Activated T-helper 1 cell treated with anti-CD3 and anti-CD28 coated beads, Interleukin-12 subunit alpha, Interleukin-12 subunit beta, Interleukin-2, Interleukin-4 antibody, amounts not matched to agents 30 ng/mL and 10 ng/mL and 1 ng/mL, durations not matched to agents 14 hours and 24 hours and 36 hours (primary cell): Measurements from ENCODE around the gene HNRNPM. TPM values are rescaled to one million over a fixed set of nuclear protein-coding genes. Genes with fewer than 3 reads are reported as not detected.

Source experiments
- DNase-seq: peaks from one replicate; pipeline ENCODE4 v3.0.0; 2021; ENCODE audit warnings: low spot score
- H3K27ac Mint-ChIP-seq: one replicate; pipeline ENCODE4 v1.8.0; 2021; ENCODE audit warnings: mild to moderate bottlenecking, mixed read lengths
- H3K27me3 Mint-ChIP-seq: one replicate; pipeline ENCODE4 v1.8.0; 2022; ENCODE audit warnings: mild to moderate bottlenecking, moderate library complexity, mixed read lengths; ENCODE audit not compliant: insufficient read depth
- H3K36me3 Mint-ChIP-seq: one replicate; pipeline ENCODE4 v1.8.0; 2021; ENCODE audit warnings: low read depth, mixed read lengths
- H3K4me1 Mint-ChIP-seq: one replicate; pipeline ENCODE4 v1.8.0; 2021; ENCODE audit warnings: low read depth, mixed read lengths
- H3K4me3 Mint-ChIP-seq: one replicate; pipeline ENCODE4 v1.8.0; 2021; ENCODE audit warnings: mild to moderate bottlenecking, moderate library complexity, mixed read lengths
- H3K9me3 Mint-ChIP-seq: one replicate; pipeline ENCODE4 v1.8.0; 2021; ENCODE audit warnings: mixed read lengths
- intact Hi-C: fragments of 100-400 bp; cut with micrococcal nuclease; formaldehyde crosslinking; loops from one replicate; pipeline ENCODE4 v1.15.1; 2024
- total RNA-seq: library from RNA; stranded (reverse); gene quantifications from 2 replicates; pipeline ENCODE4 v1.2.3, GENCODE V29; 2022

HNRNPM gene
- total RNA-seq, 1 donor from 2014 or later = 323 TPM

GRCh38 chr19:8457209-8457608, 12.4 kb downstream of the HNRNPM start:
- no peak overlapping the region for H3K27ac Mint-ChIP-seq
- H3K36me3 Mint-ChIP-seq = peaks cover 40% of the 10 kb centered on the region
- intact Hi-C loops = no loop called here
- H3K9me3 Mint-ChIP-seq = no peaks in the 10 kb centered on the region
- DNase-seq = no peak
- H3K4me1 Mint-ChIP-seq = peaks cover 71% of the 10 kb centered on the region
- H3K4me3 Mint-ChIP-seq = no peak overlapping the region
- H3K27me3 Mint-ChIP-seq = no peaks in the 10 kb centered on the region

DNA sequence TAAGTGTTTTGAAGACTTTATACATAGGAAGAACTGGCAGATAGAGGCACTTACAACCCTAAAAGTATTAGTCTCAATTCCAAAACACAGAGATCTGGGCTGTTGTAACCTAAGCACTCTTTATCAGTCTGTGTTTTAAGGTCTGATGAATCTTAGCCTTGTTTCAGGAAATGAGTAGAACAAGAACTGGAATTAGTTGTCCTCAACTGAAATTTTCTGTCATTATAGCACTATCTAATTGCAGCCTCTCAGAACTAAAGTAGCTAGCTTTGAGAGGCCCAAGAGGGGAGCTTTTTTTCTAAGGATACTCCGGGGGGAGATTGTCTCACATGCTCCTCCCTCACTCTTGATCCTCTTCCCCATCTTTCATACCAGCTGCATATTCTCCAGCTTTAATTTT, 13.1 kb downstream of the HNRNPM start:
- intact Hi-C loops = no loop called here
- H3K9me3 Mint-ChIP-seq = no peaks in the 10 kb centered on the region
- no peak for DNase-seq
- no peak overlapping the region for H3K4me3 Mint-ChIP-seq
- H3K36me3 Mint-ChIP-seq = peaks cover 41% of the 10 kb centered on the region
- H3K27me3 Mint-ChIP-seq = no peaks in the 10 kb centered on the region
- H3K27ac Mint-ChIP-seq = no peak overlapping the region
- H3K4me1 Mint-ChIP-seq = peaks cover 66% of the 10 kb centered on the region

DNA sequence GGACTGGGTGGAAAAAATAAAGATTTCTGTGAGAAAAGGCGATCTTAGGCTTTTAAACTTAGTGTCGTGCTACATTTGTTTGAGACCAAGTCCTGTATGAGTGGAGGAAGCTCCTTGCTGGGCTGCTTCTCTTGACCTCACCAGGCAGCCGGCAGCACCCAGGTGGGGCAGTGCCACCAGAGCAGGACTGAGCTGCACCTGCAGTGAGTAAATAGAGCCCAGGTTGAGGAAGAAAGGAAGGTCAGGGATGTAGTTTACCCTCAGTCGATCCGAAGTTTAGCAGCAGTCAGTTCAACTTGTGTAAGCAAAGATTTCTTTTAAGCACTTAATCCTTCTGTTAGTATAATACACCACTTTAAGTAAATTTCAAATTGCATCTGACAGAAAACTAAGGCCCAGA, 13.6 kb downstream of the HNRNPM start:
- Mint-ChIP-seq H3K27ac (no peak overlapping the region), H3K27me3 (no peaks in the 10 kb centered on the region), H3K4me3 (no peak overlapping the region), H3K4me1 (peaks cover 66% of the 10 kb centered on the region), H3K36me3 (peaks cover 44% of the 10 kb centered on the region), H3K9me3 (no peaks in the 10 kb centered on the region)
- intact Hi-C loops = no loop called here
- DNase-seq = no peak

DNA sequence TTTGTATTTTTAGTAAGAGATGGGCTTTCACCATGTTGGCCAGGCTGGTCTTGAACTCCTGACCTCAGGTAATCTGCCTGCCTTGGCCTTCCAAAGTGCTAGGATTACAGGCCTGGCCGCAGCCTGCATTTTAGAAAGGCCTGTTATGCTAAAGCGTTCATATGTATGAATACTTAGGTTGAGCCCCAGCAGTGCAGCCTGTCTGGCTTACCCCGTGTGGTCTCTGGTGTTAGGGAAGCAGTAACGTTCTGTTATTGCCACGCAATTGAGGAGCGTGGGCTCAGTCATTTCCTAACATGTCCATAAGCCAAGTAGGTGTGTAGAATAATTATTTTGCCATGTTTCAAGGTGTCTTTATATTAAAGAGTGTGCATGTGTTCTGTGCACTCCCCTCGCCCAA, 14.3 kb downstream of the HNRNPM start:
- H3K36me3 Mint-ChIP-seq = peaks cover 44% of the 10 kb centered on the region
- H3K4me1 Mint-ChIP-seq = peaks cover 60% of the 10 kb centered on the region
- H3K27ac Mint-ChIP-seq = peak overlapping the region; percentile 6
- no peak overlapping the region for H3K4me3 Mint-ChIP-seq
- intact Hi-C loops = no loop called here
- no peaks in the 10 kb centered on the region for H3K27me3 Mint-ChIP-seq
- DNase-seq = no peak
- no peaks in the 10 kb centered on the region for H3K9me3 Mint-ChIP-seq

GRCh38 chr19:8459520-8460270, 14.9 kb downstream of the HNRNPM start:
- H3K9me3 Mint-ChIP-seq = no peaks in the 10 kb centered on the region
- peaks cover 54% of the 10 kb centered on the region for H3K4me1 Mint-ChIP-seq
- intact Hi-C loops = no loop called here
- no peaks in the 10 kb centered on the region for H3K27me3 Mint-ChIP-seq
- no peak overlapping the region for H3K4me3 Mint-ChIP-seq
- DNase-seq = no peak
- H3K27ac Mint-ChIP-seq = peak overlapping the region; percentile 83
- peaks cover 46% of the 10 kb centered on the region for H3K36me3 Mint-ChIP-seq

GRCh38 chr19:8460516-8461298, 15.9 kb downstream of the HNRNPM start:
- H3K27ac Mint-ChIP-seq = no peak overlapping the region
- peaks cover 52% of the 10 kb centered on the region for H3K36me3 Mint-ChIP-seq
- H3K9me3 Mint-ChIP-seq = no peaks in the 10 kb centered on the region
- no peak for DNase-seq
- H3K4me1 Mint-ChIP-seq = peaks cover 45% of the 10 kb centered on the region
- H3K27me3 Mint-ChIP-seq = no peaks in the 10 kb centered on the region
- intact Hi-C loops = no loop called here
- H3K4me3 Mint-ChIP-seq = no peak overlapping the region

DNA sequence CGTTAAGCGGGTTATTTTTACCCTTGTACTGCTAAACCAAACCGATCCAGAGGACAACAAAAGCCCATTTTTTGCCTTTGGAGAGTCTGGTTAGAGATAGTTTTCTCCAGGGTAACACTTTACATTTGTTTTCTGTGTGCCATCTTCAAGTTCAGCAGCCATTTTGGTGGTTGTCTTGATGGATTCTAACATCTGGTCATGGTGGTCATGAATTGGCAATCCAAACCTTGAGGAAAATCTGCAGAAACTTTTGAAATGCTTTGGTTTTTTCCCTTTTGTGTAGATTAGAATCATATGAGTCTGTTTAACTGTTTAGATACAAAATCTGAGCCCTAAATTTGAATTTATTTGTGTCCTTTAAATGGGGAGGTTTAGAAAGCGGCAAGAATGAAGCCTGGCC, 16.6 kb downstream of the HNRNPM start:
- intact Hi-C loops = no loop called here
- H3K4me3 Mint-ChIP-seq = no peak overlapping the region
- H3K4me1 Mint-ChIP-seq = peaks cover 39% of the 10 kb centered on the region
- H3K27ac Mint-ChIP-seq = no peak overlapping the region
- H3K9me3 Mint-ChIP-seq = no peaks in the 10 kb centered on the region
- no peaks in the 10 kb centered on the region for H3K27me3 Mint-ChIP-seq
- DNase-seq = no peak
- peaks cover 51% of the 10 kb centered on the region for H3K36me3 Mint-ChIP-seq

GRCh38 chr19:8461891-8462290, 17.1 kb downstream of the HNRNPM start:
- Mint-ChIP-seq H3K9me3 (no peaks in the 10 kb centered on the region), H3K4me1 (peaks cover 34% of the 10 kb centered on the region)
- intact Hi-C loops = no loop called here

GRCh38 chr19:8462571-8462970, 17.8 kb downstream of the HNRNPM start:
- intact Hi-C loops = no loop called here
- H3K4me1 Mint-ChIP-seq = peaks cover 34% of the 10 kb centered on the region
- H3K9me3 Mint-ChIP-seq = no peaks in the 10 kb centered on the region
- peaks cover 53% of the 10 kb centered on the region for H3K36me3 Mint-ChIP-seq
- H3K27ac Mint-ChIP-seq = no peak overlapping the region
- no peak overlapping the region for H3K4me3 Mint-ChIP-seq
- DNase-seq = no peak
- H3K27me3 Mint-ChIP-seq = no peaks in the 10 kb centered on the region

More at GRCh38 chr19:8461891-8462290, 17.1 kb downstream of the HNRNPM start:
- DNase-seq = no peak
- Mint-ChIP-seq H3K27me3 (no peaks in the 10 kb centered on the region), H3K4me3 (no peak overlapping the region), H3K27ac (no peak overlapping the region), H3K36me3 (peaks cover 50% of the 10 kb centered on the region)

DNA sequence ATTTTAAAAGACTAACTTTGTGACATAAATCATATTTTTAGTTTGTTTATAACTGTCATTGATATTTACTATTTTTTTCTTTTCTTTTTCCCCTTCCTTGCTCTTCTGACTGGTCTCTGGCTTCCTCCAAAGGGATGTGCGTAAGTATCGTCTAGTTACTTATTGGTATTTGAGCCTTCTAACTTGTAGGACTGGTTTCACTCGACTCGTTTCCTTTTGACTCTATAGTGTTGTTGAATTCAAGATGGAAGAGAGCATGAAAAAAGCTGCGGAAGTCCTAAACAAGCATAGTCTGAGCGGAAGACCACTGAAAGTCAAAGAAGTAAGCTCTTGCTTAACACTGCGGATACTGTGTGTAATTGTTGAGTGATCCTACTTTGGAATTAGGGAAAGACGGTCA, 18.6 kb downstream of the HNRNPM start:
- Mint-ChIP-seq H3K27me3 (no peaks in the 10 kb centered on the region), H3K9me3 (no peaks in the 10 kb centered on the region), H3K4me3 (no peak overlapping the region), H3K36me3 (peaks cover 55% of the 10 kb centered on the region), H3K27ac (no peak overlapping the region), H3K4me1 (peaks cover 30% of the 10 kb centered on the region)
- no peak for DNase-seq
- intact Hi-C loops = no loop called here

- Mint-ChIP-seq H3K4me1 (peaks cover 22% of the 10 kb centered on the region), H3K9me3 (no peaks in the 10 kb centered on the region), H3K27me3 (no peaks in the 10 kb centered on the region), H3K4me3 (no peak overlapping the region), H3K36me3 (peaks cover 70% of the 10 kb centered on the region), H3K27ac (no peak overlapping the region)
- intact Hi-C loops = no loop called here
- DNase-seq = no peak
Observed at GRCh38 chr19:8466018-8466417, 21.2 kb downstream of the HNRNPM start.

- intact Hi-C loops = no loop called here
- H3K27me3 Mint-ChIP-seq = no peaks in the 10 kb centered on the region
- DNase-seq = no peak
- peaks cover 72% of the 10 kb centered on the region for H3K36me3 Mint-ChIP-seq
- H3K4me1 Mint-ChIP-seq = peaks cover 30% of the 10 kb centered on the region
- H3K9me3 Mint-ChIP-seq = no peaks in the 10 kb centered on the region
- H3K4me3 Mint-ChIP-seq = no peak overlapping the region
- no peak overlapping the region for H3K27ac Mint-ChIP-seq
Observed at GRCh38 chr19:8468124-8468523, 23.3 kb downstream of the HNRNPM start.

- Mint-ChIP-seq H3K9me3 (no peaks in the 10 kb centered on the region), H3K4me3 (no peak overlapping the region), H3K27ac (no peak overlapping the region), H3K27me3 (no peaks in the 10 kb centered on the region), H3K4me1 (peaks cover 37% of the 10 kb centered on the region), H3K36me3 (peaks cover 74% of the 10 kb centered on the region)
- no peak for DNase-seq
- intact Hi-C loops = no loop called here
Observed at GRCh38 chr19:8468761-8469373, 24.1 kb downstream of the HNRNPM start.
